ENCODE results near the gene TMEM178A. TPM values are rescaled to one million over a fixed set of nuclear protein-coding genes. Genes with fewer than 3 reads are reported as not detected.

Gene TMEM178A
- total RNA-seq, 1 experiment from 2014 or later = 7.5 TPM

- H3K79me2 ChIP-seq (ENCODE audit: insufficient read depth, low read length) = no peaks in the 10 kb centered on the region
- H2AK5ac ChIP-seq (ENCODE audit: insufficient read length, low read length) = no peak overlapping the region
- H3K27ac ChIP-seq (ENCODE audit: insufficient read length, low read depth, low read length) = no peak overlapping the region
- WGBS (ENCODE audit: extremely low coverage, insufficient read length, low lambda C conversion rate) = no CpG with 5 or more reads among the region's 2 CpGs
- H3K79me1 ChIP-seq (ENCODE audit: insufficient read depth, low read depth, low read length, poor library complexity, severe bottlenecking) = no peaks in the 10 kb centered on the region
- H4K20me1 ChIP-seq (ENCODE audit: control insufficient read depth, insufficient read depth, insufficient read length) = no peaks in the 10 kb centered on the region
- H2BK15ac ChIP-seq (ENCODE audit: low read depth, low read length) = no peak overlapping the region
- no peaks in the 10 kb centered on the region for H3K4me1 ChIP-seq (ENCODE audit: insufficient read depth, low read length)
- no peaks in the 10 kb centered on the region for H3K27me3 Mint-ChIP-seq (ENCODE audit: low read depth)
- H3T11ph ChIP-seq (ENCODE audit: low read length) = no peak overlapping the region
- H3K27ac Mint-ChIP-seq = no peak overlapping the region
- H4K8ac ChIP-seq (replicated peaks; ENCODE audit: insufficient read length, low read depth, low read length) = no peak overlapping the region
- H3K23ac ChIP-seq (ENCODE audit: insufficient read length, low read depth, low read length) = no peak overlapping the region
- peaks cover 14 to 16% of the 10 kb centered on the region in 2 experiments for H3K4me1 Mint-ChIP-seq
- H3K9me3 Mint-ChIP-seq = peaks cover 0 to 5% of the 10 kb centered on the region in 2 experiments; a peak in 3 of 5 replicates
- H2BK12ac ChIP-seq (ENCODE audit: insufficient read length, low read depth, low read length) = no peak overlapping the region
- H3K56ac ChIP-seq (ENCODE audit: insufficient read length, low read depth, low read length) = no peak overlapping the region
- no peak overlapping the region for H3K14ac ChIP-seq (ENCODE audit: insufficient read depth, low read length)
- H3K4ac ChIP-seq (ENCODE audit: low read depth, low read length) = no peak overlapping the region
- H2BK120ac ChIP-seq (ENCODE audit: low read depth, low read length, poor library complexity, severe bottlenecking) = no peak overlapping the region
- H3K9ac ChIP-seq (ENCODE audit: extremely low read depth, insufficient read length, low read length) = no peak overlapping the region
- H4K91ac ChIP-seq (ENCODE audit: insufficient read length, low read depth, low read length) = no peak overlapping the region
- no peak overlapping the region for H2AFZ ChIP-seq (ENCODE audit: low read length)
- no peaks in the 10 kb centered on the region for H3K27me3 ChIP-seq (ENCODE audit: insufficient read depth, low read length)
- no peak for DNase-seq
- H3K4me2 ChIP-seq (ENCODE audit: insufficient read depth, insufficient read length, low read length) = no peak overlapping the region
- H3K23me2 ChIP-seq (ENCODE audit: insufficient read length, low read depth, low read length, poor library complexity, severe bottlenecking) = no peaks in the 10 kb centered on the region
- no peak overlapping the region for H4K5ac ChIP-seq (ENCODE audit: insufficient read length, low read depth, low read length)
- no peaks in the 10 kb centered on the region for H3K9me3 ChIP-seq (ENCODE audit: control insufficient read depth, low read depth, low read length)
- TF ChIP-seq CTCF (conservative IDR thresholded peaks at IDR 0.05) = peak; percentile 79
- no peak overlapping the region for H2BK5ac ChIP-seq (ENCODE audit: insufficient read length, low read length)
- peaks cover 5 to 24% (median 19%) of the 10 kb centered on the region in 3 experiments; a peak in 6 of 7 replicates for H3K36me3 Mint-ChIP-seq (ENCODE audit: insufficient read depth in 1 of 3, low read depth in 3 of 3)
- H3K18ac ChIP-seq (ENCODE audit: insufficient read length, low read depth, low read length) = no peak overlapping the region
- H3K4me3 Mint-ChIP-seq = no peak overlapping the region
- no peak overlapping the region for H2BK20ac ChIP-seq (ENCODE audit: low read depth, low read length, poor library complexity, severe bottlenecking)
These were observed 65.1 kb downstream of the TMEM178A start for GRCh38 chr2:39730685-39731302.

Measured in H9 (cell line).